ENCODE measurements around the gene ZBTB43. TPM values are rescaled to one million over a fixed set of nuclear protein-coding genes. Genes with fewer than 3 reads are reported as not detected.

The ZBTB43 gene
- total RNA-seq, 4 donors from 2014 or later, result 21.2 to 46.1 (median 32.2) TPM

GRCh38 chr9:126758916-126759585 is 45.8 kb upstream of the ZBTB43 start:
- no peak for TF ChIP-seq EP300 (IDR thresholded peaks at IDR 0.05)
- no peak for TF ChIP-seq POLR2A (IDR thresholded peaks at IDR 0.05)
- no peak for TF ChIP-seq POLR2AphosphoS5 (IDR thresholded peaks at IDR 0.05)
- TF ChIP-seq CTCF (IDR thresholded peaks at IDR 0.05), result no peak
- DNase-seq (ENCODE audit: low spot score in 2 of 2), result no peak
- 85% methylated on average over 7 of the region's 7 CpGs for WGBS
- no peaks in the 10 kb centered on the region for H3K4me1 ChIP-seq
- H3K4me3 ChIP-seq, result no peak overlapping the region
- peaks cover 16% of the 10 kb centered on the region for H3K27me3 ChIP-seq
- no peak overlapping the region for H3K27ac ChIP-seq
- no peaks in the 10 kb centered on the region for H3K9me3 ChIP-seq
- no peaks in the 10 kb centered on the region for H3K36me3 ChIP-seq

- 58% methylated on average over 8 of the region's 8 CpGs for WGBS
- H3K27me3 ChIP-seq, result peaks cover 12% of the 10 kb centered on the region
- no peaks in the 10 kb centered on the region for H3K4me1 ChIP-seq
- no peak overlapping the region for H3K4me3 ChIP-seq
- no peak for TF ChIP-seq POLR2AphosphoS5 (IDR thresholded peaks at IDR 0.05)
- TF ChIP-seq CTCF (IDR thresholded peaks at IDR 0.05), result no peak
- TF ChIP-seq POLR2A (IDR thresholded peaks at IDR 0.05), result no peak
- no peak for TF ChIP-seq EP300 (IDR thresholded peaks at IDR 0.05)
- no peaks in the 10 kb centered on the region for H3K36me3 ChIP-seq
- no peaks in the 10 kb centered on the region for H3K9me3 ChIP-seq
- DNase-seq (ENCODE audit: low spot score in 2 of 2), result no peak
- H3K27ac ChIP-seq, result no peak overlapping the region
Observed at GRCh38 chr9:126761274-126761673, 43.6 kb upstream of the ZBTB43 start.

GRCh38 chr9:126763130-126763764 is 41.6 kb upstream of the ZBTB43 start:
- DNase-seq (ENCODE audit: low spot score in 2 of 2), result no peak
- no peaks in the 10 kb centered on the region for H3K9me3 ChIP-seq
- WGBS, result 72% methylated on average over 7 of the region's 7 CpGs
- no peak for TF ChIP-seq EP300 (IDR thresholded peaks at IDR 0.05)
- TF ChIP-seq POLR2AphosphoS5 (IDR thresholded peaks at IDR 0.05), result no peak
- no peak overlapping the region for H3K27ac ChIP-seq
- H3K4me3 ChIP-seq, result no peak overlapping the region
- H3K4me1 ChIP-seq, result no peaks in the 10 kb centered on the region
- H3K27me3 ChIP-seq, result peaks cover 12% of the 10 kb centered on the region
- no peaks in the 10 kb centered on the region for H3K36me3 ChIP-seq

GRCh38 chr9:126773004-126773607 is 31.7 kb upstream of the ZBTB43 start:
- Histone ChIP-seq H3K4me1 (no peaks in the 10 kb centered on the region), H3K4me3 (no peak overlapping the region), H3K27me3 (peaks cover 13% of the 10 kb centered on the region), H3K27ac (no peak overlapping the region), H3K36me3 (no peaks in the 10 kb centered on the region), H3K9me3 (no peaks in the 10 kb centered on the region)
- TF ChIP-seq CTCF (IDR thresholded peaks at IDR 0.05), result peak; percentile 16 to 45
- no peak for TF ChIP-seq POLR2A (IDR thresholded peaks at IDR 0.05)
- no peak for DNase-seq (ENCODE audit: low spot score in 2 of 2)
- WGBS, result 66% methylated on average over 14 of the region's 14 CpGs

GRCh38 chr9:126775926-126776325 is 28.9 kb upstream of the ZBTB43 start:
- peaks cover 19% of the 10 kb centered on the region for H3K27me3 ChIP-seq
- 86% methylated on average over 5 of the region's 5 CpGs for WGBS

More at GRCh38 chr9:126775926-126776325, 28.9 kb upstream of the ZBTB43 start:
- no peaks in the 10 kb centered on the region for H3K36me3 ChIP-seq
- H3K4me3 ChIP-seq, result no peak overlapping the region
- DNase-seq (ENCODE audit: low spot score in 2 of 2), result no peak
- no peaks in the 10 kb centered on the region for H3K9me3 ChIP-seq
- no peaks in the 10 kb centered on the region for H3K4me1 ChIP-seq
- TF ChIP-seq CTCF (IDR thresholded peaks at IDR 0.05) (no peak), POLR2AphosphoS5 (IDR thresholded peaks at IDR 0.05) (no peak), EP300 (IDR thresholded peaks at IDR 0.05) (no peak), POLR2A (IDR thresholded peaks at IDR 0.05) (no peak)
- no peak overlapping the region for H3K27ac ChIP-seq
